GM23338 (cell line): Measurements from ENCODE around the gene SRP14. TPM values are rescaled to one million over a fixed set of nuclear protein-coding genes. Genes with fewer than 3 reads are reported as not detected.

ENCODE experiments used
- ATAC-seq: fragments of 200-7000 bp; cut with Tn5 transposase; 3 replicates; pipeline ENCODE4 v1.9.1; 2020
- DNase-seq: peaks from one replicate; pipeline ENCODE4 v3.0.0-alpha.2; 2015; ENCODE audit warnings: low spot score
- H2AFZ ChIP-seq: fragments of 200-600 bp; sonication (generic); 2 replicates; pipeline ENCODE4 v1.8.0; 2016; ENCODE audit warnings: antibody characterized with exemption, mild to moderate bottlenecking, moderate library complexity
- H3F3A ChIP-seq: fragments of 200-600 bp; sonication (generic); replicated peaks from 2 replicates; pipeline ENCODE4 v1.8.0; 2017; ENCODE audit warnings: antibody characterized with exemption, mixed run types, low read depth
- H3K27ac ChIP-seq: fragments of 200-600 bp; sonication (generic); 2 replicates; pipeline ENCODE4 v1.6.1; 2016; ENCODE audit warnings: low read depth
- H3K27me3 ChIP-seq: fragments of 200-600 bp; sonication (generic); 2 replicates; pipeline ENCODE4 v1.8.0; 2016; ENCODE audit warnings: mild to moderate bottlenecking, mixed run types, moderate library complexity; ENCODE audit not compliant: insufficient read depth
- H3K36me3 ChIP-seq: fragments of 200-600 bp; sonication (generic); 2 replicates; pipeline ENCODE4 v1.8.0; 2016; ENCODE audit warnings: mild to moderate bottlenecking; ENCODE audit not compliant: insufficient read depth
- H3K4me1 ChIP-seq: fragments of 200-600 bp; sonication (generic); 2 replicates; pipeline ENCODE4 v1.8.0; 2016; ENCODE audit warnings: mild to moderate bottlenecking, moderate library complexity; ENCODE audit not compliant: insufficient read depth
- H3K4me2 ChIP-seq: fragments of 200-600 bp; sonication (generic); 2 replicates; pipeline ENCODE4 v1.7.1; 2017; ENCODE audit warnings: mixed run types
- H3K4me3 ChIP-seq: fragments of 200-600 bp; sonication (generic); 2 replicates; pipeline ENCODE4 v1.6.1; 2016; ENCODE audit warnings: mixed run types
- H3K79me2 ChIP-seq: fragments of 200-600 bp; sonication (generic); replicated peaks from 2 replicates; pipeline ENCODE4 v1.8.0; 2017; ENCODE audit warnings: mild to moderate bottlenecking; ENCODE audit not compliant: insufficient read depth
- H3K9me2 ChIP-seq: fragments of 200-600 bp; sonication (generic); 2 replicates; pipeline ENCODE4 v1.8.0; 2017; ENCODE audit not compliant: insufficient read depth
- H4K20me1 ChIP-seq: fragments of 200-600 bp; sonication (generic); replicated peaks from 2 replicates; pipeline ENCODE4 v1.8.0; 2017; ENCODE audit warnings: mild to moderate bottlenecking; ENCODE audit not compliant: insufficient read depth
- H3K27ac Mint-ChIP-seq: 2 replicates; pipeline ENCODE4 v1.8.0; 2020; ENCODE audit warnings: inconsistent platforms, mild to moderate bottlenecking, moderate library complexity, mixed read lengths
- H3K27me3 Mint-ChIP-seq: 3 replicates; pipeline ENCODE4 v1.8.0; 2022; ENCODE audit warnings: low read depth, mild to moderate bottlenecking, moderate library complexity, mixed read lengths, inconsistent platforms; ENCODE audit not compliant: insufficient read depth, poor library complexity
- H3K36me3 Mint-ChIP-seq: 3 replicates; pipeline ENCODE4 v1.8.0; 2021; ENCODE audit warnings: low read depth, mild to moderate bottlenecking, inconsistent platforms, moderate library complexity, mixed read lengths
- H3K4me1 Mint-ChIP-seq: 3 replicates; pipeline ENCODE4 v1.8.0; 2020; ENCODE audit warnings: mild to moderate bottlenecking, inconsistent platforms, mixed read lengths
- H3K4me3 Mint-ChIP-seq: 3 replicates; pipeline ENCODE4 v1.8.0; 2021; ENCODE audit warnings: moderate library complexity, mild to moderate bottlenecking, inconsistent platforms, mixed read lengths
- H3K9me3 Mint-ChIP-seq: 3 replicates; pipeline ENCODE4 v1.8.0; 2020; ENCODE audit warnings: moderate library complexity, mild to moderate bottlenecking, inconsistent platforms, mixed read lengths
- CREB1 ChIP-seq: fragments of 250-450 bp; sonication (Bioruptor Pico); IDR thresholded peaks from 2 replicates; pipeline ENCODE4 v1.5.0; 2020; ENCODE audit warnings: low read depth, mild to moderate bottlenecking, moderate library complexity
- CTCF ChIP-seq, 2 experiments: fragments of 200-600 bp in 1 of 2; sonication (generic) in 1 of 2; conservative IDR thresholded peaks; 2 replicates each; pipeline versions ENCODE4 v1.5.1 to v1.6.1; 2016 to 2017; ENCODE audit warnings: antibody characterized with exemption in 2 of 2, low read depth in 2 of 2, mild to moderate bottlenecking in 2 of 2, moderate library complexity in 1 of 2
- ETS1 ChIP-seq: IDR thresholded peaks from 2 replicates; pipeline ENCODE4 v1.6.1; 2016; ENCODE audit warnings: antibody characterized with exemption
- EZH2 ChIP-seq: fragments of 200-600 bp; sonication (generic); IDR thresholded peaks from one replicate; pipeline ENCODE4 v1.8.0; 2017; ENCODE audit warnings: antibody characterized with exemption, mild to moderate bottlenecking, low read depth; ENCODE audit not compliant: unreplicated experiment
- EZH2phosphoT487 ChIP-seq: fragments of 200-600 bp; sonication (generic); IDR thresholded peaks from one replicate; pipeline ENCODE4 v1.8.1; 2018; ENCODE audit warnings: antibody characterized with exemption; ENCODE audit not compliant: unreplicated experiment
- JUNB ChIP-seq: IDR thresholded peaks from one replicate; pipeline ENCODE4 v1.6.1; 2016; ENCODE audit warnings: antibody characterized with exemption; ENCODE audit not compliant: unreplicated experiment
- NANOG ChIP-seq: IDR thresholded peaks from 2 replicates; pipeline ENCODE4 v1.6.1; 2016; ENCODE audit warnings: antibody characterized with exemption, borderline replicate concordance
- REST ChIP-seq: IDR thresholded peaks from one replicate; pipeline ENCODE4 v1.6.1; 2018; ENCODE audit warnings: antibody characterized with exemption; ENCODE audit not compliant: unreplicated experiment
- ZNF114 ChIP-seq: fragments of 250-450 bp; sonication (Bioruptor Pico); IDR thresholded peaks from 2 replicates; pipeline ENCODE4 v1.5.0; 2020; ENCODE audit warnings: mild to moderate bottlenecking, moderate library complexity
- ZNF462 ChIP-seq: fragments of 250-450 bp; sonication (Bioruptor Pico); IDR thresholded peaks from 2 replicates; pipeline ENCODE4 v1.5.0; 2020; ENCODE audit warnings: mild to moderate bottlenecking, moderate library complexity
- polyA plus RNA-seq: library from polyadenylated mRNA; unstranded; fragments of >200 nt; fragmentation: Nextera tagmentation; extraction: Ambion mirVana; gene quantifications from 2 replicates; pipeline ENCODE4 v1.2.1, GENCODE V29; 2016
- total RNA-seq: library from RNA; depleted of rRNA; stranded (reverse); fragments of >200 nt; shearing (Covaris generic); gene quantifications from 2 replicates; pipeline ENCODE4 v1.2.3, GENCODE V29; 2014

The SRP14 gene
- total and polyA plus RNA-seq, 2 experiments from 2014 or later: 249 to 1,412 TPM

DNA sequence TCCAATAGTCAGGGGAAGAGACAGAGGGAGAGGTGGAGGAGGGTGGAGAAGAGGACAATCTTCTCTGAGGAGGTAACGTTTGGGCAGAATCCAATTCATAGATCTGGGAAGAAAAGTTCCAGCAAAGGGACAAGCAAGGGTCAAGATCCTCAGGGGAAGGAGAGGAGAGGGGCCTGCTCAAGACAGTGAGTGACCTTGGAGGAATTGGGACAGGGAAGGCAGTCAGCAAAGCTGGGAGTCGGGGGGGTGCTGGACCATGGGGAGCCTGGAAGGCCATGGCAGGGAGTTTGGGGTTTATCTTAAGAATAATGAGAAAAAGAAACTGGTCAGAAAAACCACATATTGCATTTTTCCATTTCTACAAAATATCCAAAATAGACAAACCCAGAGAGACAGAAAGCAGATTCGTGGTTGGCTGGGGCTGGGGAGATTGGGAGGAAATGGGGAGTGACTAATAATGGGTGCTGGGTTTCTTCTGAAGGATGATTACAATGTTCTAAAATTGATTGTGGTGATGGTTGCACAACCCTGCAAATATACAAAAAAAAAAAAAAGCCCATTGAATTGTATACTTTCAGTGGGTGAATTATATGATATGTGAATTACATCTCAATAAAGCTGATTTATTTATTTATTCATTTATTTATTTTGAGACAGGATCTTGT is 19.6 kb upstream of the SRP14 start:
- DNase-seq: no peak
- H2AFZ ChIP-seq: no peak overlapping the region
- no peaks in the 10 kb centered on the region for H3K27me3 ChIP-seq
- Mint-ChIP-seq H3K4me1 (peaks cover 15% of the 10 kb centered on the region), H3K4me3 (no peak overlapping the region), H3K36me3 (no peaks in the 10 kb centered on the region), H3K27me3 (peaks cover 4% of the 10 kb centered on the region), H3K9me3 (no peaks in the 10 kb centered on the region), H3K27ac (no peak overlapping the region)
- no peak overlapping the region for H3K27ac ChIP-seq
- no peaks in the 10 kb centered on the region for H3K9me2 ChIP-seq
- no peaks in the 10 kb centered on the region for H3K4me1 ChIP-seq
- TF ChIP-seq EZH2phosphoT487: no peak
- no peak for TF ChIP-seq EZH2
- TF ChIP-seq ZNF114 (CRISPR knock-in tag): no peak
- no peak for TF ChIP-seq ETS1
- TF ChIP-seq CREB1 (CRISPR knock-in tag): no peak
- TF ChIP-seq NANOG: no peak
- no peak for TF ChIP-seq ZNF462
- TF ChIP-seq CTCF (conservative IDR thresholded peaks at IDR 0.05; ENCODE audit: low read depth in 2 of 2): no peak
- TF ChIP-seq REST: no peak
- TF ChIP-seq JUNB: no peak
- no peak for ATAC-seq
- 0 out of 2 replicates have a peak, but pooled peaks cover 1% of the 10 kb centered on the region for H3F3A ChIP-seq
- H3K4me2 ChIP-seq: no peak overlapping the region
- H3K4me3 ChIP-seq: no peak overlapping the region
- H3K36me3 ChIP-seq: no peaks in the 10 kb centered on the region
- H3K79me2 ChIP-seq: no peaks in the 10 kb centered on the region
- H4K20me1 ChIP-seq: no peaks in the 10 kb centered on the region
